ENCODE data around the gene ZCCHC9. TPM values are rescaled to one million over a fixed set of nuclear protein-coding genes. Genes with fewer than 3 reads are reported as not detected.

Gene ZCCHC9
- polyA plus RNA-seq, 1 donor (not counting 4 experiments of a cell fraction or from before 2014, with no cell fraction given) = 24.1 TPM

- dilution Hi-C loops (cut with MboI; ENCODE audit: extremely low pct_ligation_motif_present, low sequenced_read_pairs) = no loop called here
- no peaks in the 10 kb centered on the region for H3K9me1 ChIP-seq (ENCODE audit: control insufficient read depth, extremely low read depth, insufficient read depth, low read length)
- peaks cover 3 to 6% of the 10 kb centered on the region in 2 experiments for H3K36me3 ChIP-seq (ENCODE audit: control insufficient read depth in 2 of 2, extremely low read depth in 1 of 2, insufficient read depth in 2 of 2, low read length in 2 of 2)
- no peaks in the 10 kb centered on the region for H3K27me3 ChIP-seq (ENCODE audit: control insufficient read depth, extremely low read depth, insufficient read depth, low read length)
- DNase-seq (ENCODE audit: low read depth, low spot score) = no peak
- no peaks in the 10 kb centered on the region for H4K20me1 ChIP-seq (ENCODE audit: control insufficient read depth, extremely low read depth, insufficient read depth, low read length)
- no peaks in the 10 kb centered on the region for H3K9me3 ChIP-seq (ENCODE audit: control insufficient read depth, low read depth, low read length)
- no peak overlapping the region for H3K27ac ChIP-seq (ENCODE audit: control insufficient read depth, insufficient read depth, low read length)
- H2AFZ ChIP-seq (ENCODE audit: control insufficient read depth, low read length) = no peak overlapping the region
- no peak overlapping the region for H3K4me3 ChIP-seq (ENCODE audit: control insufficient read depth in 2 of 3, extremely low read depth in 1 of 3, insufficient read depth in 2 of 3, low read depth in 1 of 3, low read length in 3 of 3)
- H3K4me2 ChIP-seq (ENCODE audit: control insufficient read depth, extremely low read depth, insufficient read depth, low read depth, low read length) = no peak overlapping the region
- no peaks in the 10 kb centered on the region for H3K79me2 ChIP-seq (ENCODE audit: control insufficient read depth, insufficient read depth, low read length)
- H3K9ac ChIP-seq (ENCODE audit: control insufficient read depth, extremely low read depth, insufficient read depth, low read length) = no peak overlapping the region
- FAIRE-seq = no peak
- TF ChIP-seq CTCF (optimal IDR thresholded peaks at IDR 0.05 in 1 of 3, IDR thresholded peaks at IDR 0.05 in 1 of 3, conservative IDR thresholded peaks at IDR 0.05 in 1 of 3; ENCODE audit: extremely low read depth in 1 of 3, insufficient read depth in 2 of 3, low read length in 3 of 3) (no peak), EZH2 (IDR thresholded peaks at IDR 0.05; ENCODE audit: low read length) (no peak)
- H3K4me1 ChIP-seq (ENCODE audit: control insufficient read depth, extremely low read depth, insufficient read depth, low read length) = no peaks in the 10 kb centered on the region
Observed at GRCh38 chr5:81315336-81315735, 13.9 kb downstream of the ZCCHC9 start.

GRCh38 chr5:81315830-81316229, 14.4 kb downstream of the ZCCHC9 start:
- H4K20me1 ChIP-seq (ENCODE audit: control insufficient read depth, extremely low read depth, insufficient read depth, low read length) = no peaks in the 10 kb centered on the region
- H3K4me1 ChIP-seq (ENCODE audit: control insufficient read depth, extremely low read depth, insufficient read depth, low read length) = no peaks in the 10 kb centered on the region
- H2AFZ ChIP-seq (ENCODE audit: control insufficient read depth, low read length) = no peak overlapping the region
- no peaks in the 10 kb centered on the region for H3K79me2 ChIP-seq (ENCODE audit: control insufficient read depth, insufficient read depth, low read length)
- H3K27me3 ChIP-seq (ENCODE audit: control insufficient read depth, extremely low read depth, insufficient read depth, low read length) = no peaks in the 10 kb centered on the region
- H3K9me1 ChIP-seq (ENCODE audit: control insufficient read depth, extremely low read depth, insufficient read depth, low read length) = no peaks in the 10 kb centered on the region
- no peaks in the 10 kb centered on the region for H3K9me3 ChIP-seq (ENCODE audit: control insufficient read depth, low read depth, low read length)
- FAIRE-seq (no peak), DNase-seq (ENCODE audit: low read depth, low spot score) (no peak)
- no peak overlapping the region for H3K9ac ChIP-seq (ENCODE audit: control insufficient read depth, extremely low read depth, insufficient read depth, low read length)
- H3K4me3 ChIP-seq (ENCODE audit: control insufficient read depth in 2 of 3, extremely low read depth in 1 of 3, insufficient read depth in 2 of 3, low read depth in 1 of 3, low read length in 3 of 3) = no peak overlapping the region
- dilution Hi-C loops (cut with MboI; ENCODE audit: extremely low pct_ligation_motif_present, low sequenced_read_pairs) = no loop called here
- H3K27ac ChIP-seq (ENCODE audit: control insufficient read depth, insufficient read depth, low read length) = no peak overlapping the region
- no peak for TF ChIP-seq CTCF (optimal IDR thresholded peaks at IDR 0.05 in 1 of 3, IDR thresholded peaks at IDR 0.05 in 1 of 3, conservative IDR thresholded peaks at IDR 0.05 in 1 of 3; ENCODE audit: extremely low read depth in 1 of 3, insufficient read depth in 2 of 3, low read length in 3 of 3)
- no peak for TF ChIP-seq EZH2 (IDR thresholded peaks at IDR 0.05; ENCODE audit: low read length)
- peaks cover 3 to 6% of the 10 kb centered on the region in 2 experiments for H3K36me3 ChIP-seq (ENCODE audit: control insufficient read depth in 2 of 2, extremely low read depth in 1 of 2, insufficient read depth in 2 of 2, low read length in 2 of 2)
- no peak overlapping the region for H3K4me2 ChIP-seq (ENCODE audit: control insufficient read depth, extremely low read depth, insufficient read depth, low read depth, low read length)
